Astrocyte (in vitro differentiated cells and primary cell): Measurements from ENCODE around the gene FER. TPM values are rescaled to one million over a fixed set of nuclear protein-coding genes. Genes with fewer than 3 reads are reported as not detected.
A peak's percentile ranks its signal among the peaks of the same experiment; 100 is the strongest.

ENCODE experiments used
- DNase-seq: peaks from one replicate; pipeline ENCODE4 v3.0.0-alpha.2; 2010; ENCODE audit warnings: low read depth
- FAIRE-seq: peaks from 2 replicates; lab custom pipeline; 2011; peaks lifted over from hg19 to GRCh38; lab: Jason Lieb, UNC
- H2AFZ ChIP-seq: 2 replicates; pipeline ENCODE4 v1.6.0; 2012; ENCODE audit warnings: low read depth, low read length, inconsistent platforms
- H3K27ac ChIP-seq: 2 replicates; pipeline ENCODE4 v1.5.1; 2011; ENCODE audit warnings: low read depth, low read length, inconsistent platforms
- H3K27me3 ChIP-seq: 2 replicates; pipeline ENCODE4 v1.6.0; 2011; ENCODE audit warnings: low read length, inconsistent platforms; ENCODE audit not compliant: insufficient read depth
- H3K36me3 ChIP-seq: 2 replicates; pipeline ENCODE4 v1.5.1; 2011; ENCODE audit warnings: low read length, inconsistent platforms; ENCODE audit not compliant: insufficient read depth
- H3K4me1 ChIP-seq: 2 replicates; pipeline ENCODE4 v1.5.1; 2011; ENCODE audit warnings: low read length, inconsistent platforms; ENCODE audit not compliant: insufficient read depth
- H3K4me2 ChIP-seq: 2 replicates; pipeline ENCODE4 v1.6.0; 2012; ENCODE audit warnings: low read length, inconsistent platforms
- H3K4me3 ChIP-seq: 2 replicates; pipeline ENCODE4 v1.5.1; 2011; ENCODE audit warnings: low read depth, mild to moderate bottlenecking, low read length, inconsistent platforms; ENCODE audit not compliant: insufficient read depth
- H3K79me2 ChIP-seq: 2 replicates; pipeline ENCODE4 v1.6.0; 2012; ENCODE audit warnings: mild to moderate bottlenecking, low read length, inconsistent platforms; ENCODE audit not compliant: insufficient read depth
- H3K9ac ChIP-seq: 2 replicates; pipeline ENCODE4 v1.6.0; 2012; ENCODE audit warnings: mild to moderate bottlenecking, low read length, inconsistent platforms
- H3K9me3 ChIP-seq: 2 replicates; pipeline ENCODE4 v1.5.1; 2012; ENCODE audit warnings: low read depth, mild to moderate bottlenecking, low read length, inconsistent platforms; ENCODE audit not compliant: insufficient read depth
- H4K20me1 ChIP-seq: 2 replicates; pipeline ENCODE4 v1.6.0; 2012; ENCODE audit warnings: low read length, inconsistent platforms; ENCODE audit not compliant: insufficient read depth
- H3K27ac Mint-ChIP-seq: one replicate; pipeline ENCODE4 v1.8.0; 2021; ENCODE audit warnings: mild to moderate bottlenecking, mixed read lengths; ENCODE audit not compliant: unreplicated experiment
- H3K27me3 Mint-ChIP-seq: one replicate; pipeline ENCODE4 v1.8.0; 2021; ENCODE audit warnings: low read depth, mixed read lengths; ENCODE audit not compliant: unreplicated experiment
- H3K36me3 Mint-ChIP-seq: one replicate; pipeline ENCODE4 v1.8.0; 2021; ENCODE audit warnings: low read depth, mixed read lengths; ENCODE audit not compliant: unreplicated experiment
- H3K4me1 Mint-ChIP-seq: one replicate; pipeline ENCODE4 v1.8.0; 2021; ENCODE audit warnings: low read depth, mixed read lengths; ENCODE audit not compliant: unreplicated experiment
- H3K4me3 Mint-ChIP-seq: one replicate; pipeline ENCODE4 v1.8.0; 2021; ENCODE audit warnings: mild to moderate bottlenecking, moderate library complexity, mixed read lengths; ENCODE audit not compliant: unreplicated experiment
- H3K9me3 Mint-ChIP-seq: one replicate; pipeline ENCODE4 v1.8.0; 2021; ENCODE audit warnings: mild to moderate bottlenecking, mixed read lengths; ENCODE audit not compliant: unreplicated experiment
- EZH2 ChIP-seq: IDR thresholded peaks from 2 replicates; pipeline ENCODE4 v1.6.1; 2012; ENCODE audit warnings: mild to moderate bottlenecking, low read length, inconsistent platforms; ENCODE audit not compliant: insufficient read depth
- total RNA-seq: library from RNA; stranded (reverse); gene quantifications from 2 replicates; pipeline ENCODE4 v1.2.1, GENCODE V29; 2021
- TF ChIP-seq, protein P1 (sequence below): IDR thresholded peaks from 2 replicates; pipeline ENCODE4 v1.5.1; 2011; ENCODE audit warnings: low read depth, mild to moderate bottlenecking, inconsistent platforms, low read length, moderate library complexity; ENCODE audit not compliant: insufficient read depth

FER gene
- total RNA-seq, 1 donor from 2014 or later, result 21.6 TPM

DNA sequence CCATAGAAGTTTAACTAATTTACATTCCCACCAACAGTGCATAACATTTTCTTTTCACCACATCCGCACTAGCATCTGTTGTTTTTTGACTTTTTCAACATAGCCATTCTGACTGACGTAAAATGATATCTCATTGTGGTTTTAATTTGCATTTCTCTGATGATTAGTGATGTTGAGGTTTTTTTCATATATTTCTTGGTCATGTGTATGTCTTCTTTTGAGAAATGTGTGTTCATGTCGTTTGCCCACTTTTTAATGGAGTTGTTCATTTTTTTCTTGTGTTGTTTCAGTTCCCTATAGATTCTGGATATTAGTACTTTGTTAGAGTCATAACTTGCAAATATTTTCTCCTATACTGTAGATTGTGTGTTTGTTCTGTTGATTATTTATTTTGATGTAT lies 163.4 kb downstream of the FER start:
- no peaks in the 10 kb centered on the region for H3K4me1 ChIP-seq
- Mint-ChIP-seq H3K36me3 (peaks cover 3% of the 10 kb centered on the region), H3K27me3 (no peaks in the 10 kb centered on the region), H3K4me3 (no peak overlapping the region), H3K4me1 (no peaks in the 10 kb centered on the region), H3K9me3 (no peaks in the 10 kb centered on the region), H3K27ac (no peak overlapping the region)
- peaks cover 3% of the 10 kb centered on the region for H3K36me3 ChIP-seq
- H3K4me2 ChIP-seq, result no peak overlapping the region
- H3K27ac ChIP-seq, result no peak overlapping the region
- TF ChIP-seq EZH2, result no peak
- TF ChIP-seq, protein P1, sequence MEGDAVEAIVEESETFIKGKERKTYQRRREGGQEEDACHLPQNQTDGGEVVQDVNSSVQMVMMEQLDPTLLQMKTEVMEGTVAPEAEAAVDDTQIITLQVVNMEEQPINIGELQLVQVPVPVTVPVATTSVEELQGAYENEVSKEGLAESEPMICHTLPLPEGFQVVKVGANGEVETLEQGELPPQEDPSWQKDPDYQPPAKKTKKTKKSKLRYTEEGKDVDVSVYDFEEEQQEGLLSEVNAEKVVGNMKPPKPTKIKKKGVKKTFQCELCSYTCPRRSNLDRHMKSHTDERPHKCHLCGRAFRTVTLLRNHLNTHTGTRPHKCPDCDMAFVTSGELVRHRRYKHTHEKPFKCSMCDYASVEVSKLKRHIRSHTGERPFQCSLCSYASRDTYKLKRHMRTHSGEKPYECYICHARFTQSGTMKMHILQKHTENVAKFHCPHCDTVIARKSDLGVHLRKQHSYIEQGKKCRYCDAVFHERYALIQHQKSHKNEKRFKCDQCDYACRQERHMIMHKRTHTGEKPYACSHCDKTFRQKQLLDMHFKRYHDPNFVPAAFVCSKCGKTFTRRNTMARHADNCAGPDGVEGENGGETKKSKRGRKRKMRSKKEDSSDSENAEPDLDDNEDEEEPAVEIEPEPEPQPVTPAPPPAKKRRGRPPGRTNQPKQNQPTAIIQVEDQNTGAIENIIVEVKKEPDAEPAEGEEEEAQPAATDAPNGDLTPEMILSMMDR, result no peak
- no peak overlapping the region for H3K9ac ChIP-seq
- DNase-seq, result no peak
- H3K4me3 ChIP-seq, result no peak overlapping the region
- FAIRE-seq, result no peak
- H4K20me1 ChIP-seq, result no peaks in the 10 kb centered on the region
- no peaks in the 10 kb centered on the region for H3K79me2 ChIP-seq
- no peaks in the 10 kb centered on the region for H3K27me3 ChIP-seq
- H2AFZ ChIP-seq, result no peak overlapping the region
- no peaks in the 10 kb centered on the region for H3K9me3 ChIP-seq

DNA sequence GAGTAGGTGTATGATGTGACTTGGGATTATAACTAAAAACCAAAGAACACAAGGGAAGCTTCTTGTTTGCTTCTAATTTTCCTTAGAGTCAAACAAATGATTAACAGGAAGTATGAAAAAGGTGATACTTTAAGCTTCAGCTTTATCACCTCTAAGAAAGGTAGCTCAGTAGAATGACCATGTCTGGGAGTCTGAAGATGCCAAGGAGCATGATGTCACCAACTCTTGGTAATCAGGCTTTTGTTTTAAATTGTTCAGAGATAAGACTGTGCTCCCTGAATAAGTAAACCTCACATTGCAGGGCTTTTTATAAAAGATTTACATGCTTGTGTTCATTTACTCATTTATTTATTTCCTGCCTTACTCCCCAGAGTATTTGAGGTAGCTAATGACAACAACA lies 169.9 kb downstream of the FER start:
- no peaks in the 10 kb centered on the region for H3K9me3 ChIP-seq
- H3K4me1 ChIP-seq, result no peaks in the 10 kb centered on the region
- no peak overlapping the region for H3K4me2 ChIP-seq
- peak; percentile 39 for DNase-seq
- Mint-ChIP-seq H3K9me3 (no peaks in the 10 kb centered on the region), H3K4me3 (no peak overlapping the region), H3K27me3 (no peaks in the 10 kb centered on the region), H3K36me3 (no peaks in the 10 kb centered on the region), H3K27ac (no peak overlapping the region), H3K4me1 (peaks cover 4% of the 10 kb centered on the region)
- H3K9ac ChIP-seq, result no peak overlapping the region
- H3K4me3 ChIP-seq, result no peak overlapping the region
- no peaks in the 10 kb centered on the region for H3K36me3 ChIP-seq
- H3K79me2 ChIP-seq, result no peaks in the 10 kb centered on the region
- no peaks in the 10 kb centered on the region for H3K27me3 ChIP-seq
- H2AFZ ChIP-seq, result no peak overlapping the region
- no peak for FAIRE-seq
- no peak overlapping the region for H3K27ac ChIP-seq
- no peak for TF ChIP-seq EZH2
- TF ChIP-seq, protein P1, result no peak
- H4K20me1 ChIP-seq, result no peaks in the 10 kb centered on the region

DNA sequence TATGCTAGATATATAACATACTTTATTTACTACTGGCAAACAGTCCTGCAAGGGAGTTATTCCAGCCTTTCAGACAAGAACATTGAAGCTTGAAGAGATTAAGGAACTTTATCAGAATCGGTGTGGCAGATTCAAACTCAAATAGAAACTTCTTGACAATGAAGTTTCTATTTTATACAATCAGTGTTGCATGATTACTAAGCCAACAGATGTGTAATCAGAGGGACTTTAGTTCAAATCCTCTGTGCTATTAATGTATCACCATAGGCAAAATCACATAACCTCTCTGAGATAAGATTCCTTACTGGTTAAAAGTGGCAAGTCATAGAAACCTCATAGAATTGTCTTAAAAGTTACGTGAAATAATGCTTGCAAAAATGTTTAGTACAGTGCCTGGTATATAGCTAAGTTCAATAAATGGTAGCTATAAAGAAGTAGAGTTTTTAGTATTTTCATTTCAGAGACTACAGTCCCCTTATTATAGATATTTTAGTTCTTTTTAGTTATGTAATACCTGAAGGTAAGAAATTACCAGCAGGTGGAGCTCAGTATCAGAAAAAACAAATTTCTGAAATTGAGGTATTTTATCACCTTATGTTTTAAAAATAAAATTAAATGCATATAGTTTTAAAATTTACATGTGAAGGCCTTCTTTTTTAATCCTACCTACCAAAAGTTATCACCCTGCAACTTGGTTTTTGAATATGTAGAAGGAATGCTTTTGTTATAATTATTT lies 172.1 kb downstream of the FER start:
- H3K27me3 ChIP-seq, result no peaks in the 10 kb centered on the region
- H3K27ac Mint-ChIP-seq, result no peak overlapping the region
- H3K36me3 Mint-ChIP-seq, result no peaks in the 10 kb centered on the region
- no peaks in the 10 kb centered on the region for H3K27me3 Mint-ChIP-seq
- H3K4me1 Mint-ChIP-seq, result peaks cover 4% of the 10 kb centered on the region
- no peaks in the 10 kb centered on the region for H3K4me1 ChIP-seq
- no peak for TF ChIP-seq EZH2
- TF ChIP-seq, protein P1, result peak; percentile 16
- H3K27ac ChIP-seq, result no peak overlapping the region
- no peaks in the 10 kb centered on the region for H4K20me1 ChIP-seq
- no peaks in the 10 kb centered on the region for H3K9me3 Mint-ChIP-seq
- no peak overlapping the region for H2AFZ ChIP-seq
- H3K4me3 ChIP-seq, result no peak overlapping the region
- FAIRE-seq (no peak), DNase-seq (no peak)
- no peak overlapping the region for H3K9ac ChIP-seq
- H3K4me3 Mint-ChIP-seq, result no peak overlapping the region
- H3K36me3 ChIP-seq, result no peaks in the 10 kb centered on the region
- H3K9me3 ChIP-seq, result no peaks in the 10 kb centered on the region
- no peaks in the 10 kb centered on the region for H3K79me2 ChIP-seq
- H3K4me2 ChIP-seq, result no peak overlapping the region
